GM18505 (cell line): ENCODE results near the gene KCNAB2.

Source experiments
- ATAC-seq: cut with Tn5 transposase; IDR thresholded peaks from one replicate; pipeline ENCODE4 v1.9.1; 2021; ENCODE audit not compliant: unreplicated experiment
- POLR2A ChIP-seq: IDR thresholded peaks from 4 replicates; pipeline ENCODE4 v1.6.1; 2011; ENCODE audit warnings: borderline replicate concordance; ENCODE audit not compliant: insufficient read depth, insufficient read length; ENCODE audit errors: extremely low read depth

Gene KCNAB2

DNA sequence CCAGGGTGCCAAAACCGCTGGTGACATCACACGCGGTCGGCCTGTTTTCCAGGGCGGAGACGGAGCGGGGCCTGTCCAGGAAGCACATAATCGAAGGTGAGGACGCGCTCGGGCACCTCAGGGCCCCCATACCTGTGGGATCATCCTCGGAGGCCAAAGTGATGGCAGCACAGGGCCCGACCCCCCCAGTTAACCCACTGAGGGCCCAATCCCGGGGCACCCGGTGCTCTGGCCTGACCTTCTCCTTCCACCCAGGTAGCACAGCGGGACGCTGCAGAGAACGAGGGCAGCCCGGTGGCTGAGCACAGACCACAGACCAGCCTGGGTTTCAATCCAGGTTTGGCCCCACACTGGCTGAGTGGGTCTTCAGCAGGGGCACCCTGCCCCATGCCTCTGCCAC, 43.3 kb downstream of the KCNAB2 start:
- TF ChIP-seq POLR2A: no peak
- ATAC-seq: no peak

DNA sequence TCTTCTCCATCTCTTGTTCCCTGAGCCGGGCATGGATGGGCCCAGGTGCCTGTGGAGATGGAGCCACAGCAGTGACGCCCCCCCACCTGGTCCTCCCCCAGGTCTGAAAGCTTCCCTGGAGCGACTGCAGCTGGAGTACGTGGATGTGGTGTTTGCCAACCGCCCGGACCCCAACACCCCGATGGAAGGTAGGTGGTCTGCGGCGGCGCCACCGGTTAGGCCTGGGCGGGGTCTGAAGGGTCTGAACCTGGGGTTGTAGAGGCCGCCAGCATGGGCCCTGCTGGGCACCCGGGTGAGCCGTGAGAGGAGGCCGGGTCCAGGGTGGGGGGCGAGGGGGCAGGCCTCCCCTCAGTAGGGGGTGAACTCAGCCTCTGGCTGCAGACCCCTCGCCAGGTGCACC, 44.6 kb downstream of the KCNAB2 start:
- ATAC-seq: no peak

DNA sequence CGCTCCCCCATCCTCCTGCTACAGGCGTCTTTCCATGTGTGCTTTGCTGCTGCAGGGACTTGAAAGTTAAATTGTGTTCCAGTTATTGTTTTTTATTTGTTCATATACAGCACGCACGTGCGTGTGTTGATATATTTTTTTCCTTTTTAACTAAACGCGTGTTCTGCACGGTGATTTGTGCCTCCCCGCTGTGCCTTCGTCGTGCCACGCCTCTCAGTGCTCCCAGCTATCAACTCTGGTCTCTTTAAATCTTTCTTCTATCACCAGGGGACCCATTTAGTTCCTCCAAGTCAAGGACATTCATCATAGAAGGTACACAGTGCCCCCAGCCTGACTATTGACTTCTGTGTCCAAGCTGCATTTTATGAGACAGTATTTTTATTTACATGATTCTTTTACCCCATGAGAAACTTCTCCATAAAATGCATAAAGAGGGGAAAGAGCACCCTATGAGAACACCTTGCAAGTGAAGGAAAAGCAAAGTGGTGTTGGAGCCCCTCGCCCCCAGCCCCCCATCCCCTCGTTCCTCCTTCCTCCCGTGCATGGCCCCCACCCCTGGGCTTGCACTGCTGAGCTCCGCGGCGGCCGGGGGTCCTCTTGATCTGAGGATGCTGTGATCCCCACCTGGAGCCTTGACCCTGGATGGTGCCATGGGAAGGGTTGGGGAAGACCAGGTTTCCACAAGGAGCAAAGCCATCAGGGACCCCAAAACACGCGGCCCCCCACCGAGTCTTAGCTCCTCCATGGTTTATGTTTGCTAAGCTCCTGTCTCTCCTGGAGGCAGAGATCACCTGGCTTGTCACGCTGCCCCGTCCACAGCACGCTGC, 45.5 kb downstream of the KCNAB2 start:
- ATAC-seq: no peak
- no peak for TF ChIP-seq POLR2A

More for the DNA sequence above, 44.6 kb downstream of the KCNAB2 start:
- no peak for TF ChIP-seq POLR2A

DNA sequence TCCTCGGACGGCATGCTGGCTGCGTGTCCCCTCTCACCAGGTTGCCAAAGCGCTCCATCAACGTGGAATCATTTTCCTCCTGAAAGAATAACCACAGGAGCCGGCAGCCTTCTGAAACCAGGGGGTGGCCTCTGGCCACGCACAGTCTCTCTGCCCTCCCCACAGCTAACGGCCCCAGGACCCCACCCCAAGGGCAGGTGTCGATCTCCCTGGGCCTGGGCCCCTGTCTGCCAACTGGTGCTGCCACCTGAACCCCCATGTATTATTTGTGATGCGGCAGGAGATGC, 46.1 kb downstream of the KCNAB2 start:
- TF ChIP-seq POLR2A: no peak
- no peak for ATAC-seq

DNA sequence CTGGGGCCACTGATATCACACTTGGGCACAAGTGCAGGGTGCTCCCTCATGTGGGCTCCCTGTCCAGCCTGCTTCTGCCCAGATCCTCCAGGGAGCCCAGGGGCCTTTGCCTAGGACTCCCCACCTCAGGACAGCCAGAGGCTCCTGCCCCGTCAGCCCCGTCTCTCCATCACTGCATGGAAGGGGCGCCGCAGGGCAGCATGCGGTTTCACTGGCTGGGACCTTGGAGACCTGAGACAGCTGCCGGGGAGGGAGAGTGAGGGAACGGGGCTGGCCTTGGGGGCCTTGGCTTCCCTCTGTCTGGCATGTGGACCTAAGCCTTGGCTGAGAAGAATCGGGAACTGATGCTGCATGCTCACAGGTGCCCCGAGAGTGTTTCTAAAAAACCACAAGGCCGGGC, 46.5 kb downstream of the KCNAB2 start:
- no peak for ATAC-seq
- no peak for TF ChIP-seq POLR2A

DNA sequence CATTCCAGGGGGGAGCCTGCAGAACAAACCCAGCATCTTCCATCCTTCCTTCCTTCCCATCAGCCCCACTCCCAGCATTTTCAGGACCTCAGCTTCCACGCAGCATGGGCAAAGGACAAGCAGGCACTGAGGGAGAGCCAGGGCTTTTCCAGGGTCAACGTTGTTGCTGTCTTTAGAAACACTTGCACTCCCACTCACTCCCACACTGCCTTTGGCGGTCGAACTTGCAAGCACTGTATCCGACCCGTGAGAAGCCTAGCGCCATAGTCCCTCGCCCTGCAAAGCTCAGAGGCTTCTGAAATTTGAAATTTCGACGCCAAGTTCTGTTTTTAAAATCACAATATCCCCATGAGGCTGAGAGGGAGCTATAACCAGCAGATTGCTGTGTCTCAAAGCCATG, 47.4 kb downstream of the KCNAB2 start:
- TF ChIP-seq POLR2A: no peak
- ATAC-seq: no peak

DNA sequence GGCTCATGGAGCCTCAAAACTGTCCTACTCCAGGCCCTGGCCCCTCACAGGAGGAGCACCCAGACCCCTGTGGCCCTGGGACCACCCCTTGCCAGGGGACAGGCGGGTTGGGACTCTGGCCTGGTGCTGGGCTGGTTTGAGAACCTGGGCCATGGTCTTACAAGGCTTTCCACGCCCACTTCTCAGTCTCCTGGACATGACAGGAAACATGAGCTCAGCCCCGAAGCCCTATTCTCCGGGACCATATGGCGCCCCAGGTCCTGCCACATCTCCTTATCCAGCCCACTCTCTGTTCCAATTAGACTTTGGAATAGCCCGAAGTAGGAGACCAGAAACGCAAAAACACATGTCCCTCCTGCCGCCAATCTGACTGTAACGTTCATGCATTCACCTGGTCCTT, 47.9 kb downstream of the KCNAB2 start:
- no peak for ATAC-seq
- TF ChIP-seq POLR2A: no peak

DNA sequence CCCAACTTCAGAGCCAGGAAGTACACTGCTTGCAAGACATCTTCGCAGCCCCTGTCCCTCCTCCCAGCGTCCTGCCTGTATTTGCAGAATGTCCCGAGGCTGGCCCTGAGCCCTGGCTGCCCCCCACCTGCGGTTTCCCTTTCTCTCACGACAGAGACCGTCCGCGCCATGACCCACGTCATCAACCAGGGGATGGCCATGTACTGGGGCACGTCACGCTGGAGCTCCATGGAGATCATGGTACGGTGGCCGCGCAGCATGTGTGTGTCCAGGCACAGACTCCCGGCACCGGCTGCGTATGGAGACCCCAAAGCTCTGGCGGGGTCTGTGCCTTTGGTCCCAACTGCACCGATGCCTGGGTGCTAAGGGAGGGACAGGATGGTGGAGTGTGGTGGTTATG, 48.6 kb downstream of the KCNAB2 start:
- TF ChIP-seq POLR2A: no peak
- no peak for ATAC-seq

DNA sequence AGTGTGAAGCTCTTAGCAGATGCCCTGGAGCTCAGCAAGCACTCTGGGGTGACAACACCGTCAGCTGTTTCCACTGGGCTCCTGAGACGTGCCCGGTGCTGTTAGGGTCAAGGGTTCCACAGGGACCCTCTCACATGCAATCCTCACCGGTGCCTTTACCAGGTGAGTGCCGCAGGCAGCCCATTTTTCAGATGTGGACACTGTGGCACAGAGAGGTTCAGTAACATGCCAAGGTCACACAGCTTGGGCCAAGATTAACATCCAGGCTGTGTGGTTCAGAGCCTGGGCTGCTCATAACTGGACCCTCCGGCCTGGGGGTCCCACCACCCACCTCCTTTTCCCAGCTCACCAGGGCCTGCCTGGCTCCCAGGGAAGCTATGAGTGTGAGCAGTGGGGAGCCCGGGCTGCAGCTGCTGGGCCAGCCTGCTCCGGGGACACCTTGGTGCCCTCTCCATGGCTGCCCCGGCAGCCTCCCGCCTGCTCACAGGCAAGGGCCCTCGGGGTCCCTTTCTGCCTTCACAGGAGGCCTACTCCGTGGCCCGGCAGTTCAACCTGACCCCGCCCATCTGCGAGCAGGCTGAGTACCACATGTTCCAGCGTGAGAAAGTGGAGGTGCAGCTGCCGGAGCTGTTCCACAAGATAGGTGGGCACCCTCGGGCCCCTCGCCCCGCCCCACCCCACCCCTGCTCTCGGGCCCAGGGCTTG, 49.3 kb downstream of the KCNAB2 start:
- TF ChIP-seq POLR2A: no peak
- ATAC-seq: no peak

DNA sequence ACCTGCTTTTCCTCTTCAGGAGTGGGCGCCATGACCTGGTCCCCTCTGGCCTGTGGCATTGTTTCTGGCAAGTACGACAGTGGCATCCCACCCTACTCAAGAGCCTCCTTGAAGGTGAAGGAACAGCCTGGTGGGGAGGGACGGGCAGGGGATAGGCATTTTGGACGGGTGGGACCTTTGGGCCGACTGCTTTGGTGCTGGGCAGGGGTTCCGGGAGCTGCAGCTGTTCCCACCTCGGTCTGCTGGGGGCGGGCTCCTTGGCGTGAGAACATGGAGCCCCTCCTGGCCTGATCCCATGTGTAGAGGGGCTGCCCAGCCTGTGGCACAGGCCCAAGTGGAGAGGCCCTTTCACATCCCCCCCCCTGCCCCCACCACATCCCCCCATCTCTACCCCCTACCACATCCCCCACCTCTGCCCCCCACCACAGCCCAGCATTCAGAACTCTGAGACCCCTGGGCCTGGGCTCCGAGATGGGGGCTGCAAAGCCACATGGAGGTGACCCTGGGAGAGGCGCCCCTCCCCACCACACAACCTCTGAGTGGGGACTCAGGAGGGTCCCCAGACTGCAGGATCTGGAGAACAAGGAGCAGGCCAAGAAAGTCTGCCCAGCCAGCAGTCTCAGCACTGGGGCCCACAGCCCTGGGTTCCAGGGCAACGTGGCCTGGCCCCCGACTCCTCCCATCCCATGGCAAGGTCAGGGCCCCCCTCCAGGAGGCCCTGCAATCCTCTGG, 50.0 kb downstream of the KCNAB2 start:
- no peak for TF ChIP-seq POLR2A
- ATAC-seq: no peak

DNA sequence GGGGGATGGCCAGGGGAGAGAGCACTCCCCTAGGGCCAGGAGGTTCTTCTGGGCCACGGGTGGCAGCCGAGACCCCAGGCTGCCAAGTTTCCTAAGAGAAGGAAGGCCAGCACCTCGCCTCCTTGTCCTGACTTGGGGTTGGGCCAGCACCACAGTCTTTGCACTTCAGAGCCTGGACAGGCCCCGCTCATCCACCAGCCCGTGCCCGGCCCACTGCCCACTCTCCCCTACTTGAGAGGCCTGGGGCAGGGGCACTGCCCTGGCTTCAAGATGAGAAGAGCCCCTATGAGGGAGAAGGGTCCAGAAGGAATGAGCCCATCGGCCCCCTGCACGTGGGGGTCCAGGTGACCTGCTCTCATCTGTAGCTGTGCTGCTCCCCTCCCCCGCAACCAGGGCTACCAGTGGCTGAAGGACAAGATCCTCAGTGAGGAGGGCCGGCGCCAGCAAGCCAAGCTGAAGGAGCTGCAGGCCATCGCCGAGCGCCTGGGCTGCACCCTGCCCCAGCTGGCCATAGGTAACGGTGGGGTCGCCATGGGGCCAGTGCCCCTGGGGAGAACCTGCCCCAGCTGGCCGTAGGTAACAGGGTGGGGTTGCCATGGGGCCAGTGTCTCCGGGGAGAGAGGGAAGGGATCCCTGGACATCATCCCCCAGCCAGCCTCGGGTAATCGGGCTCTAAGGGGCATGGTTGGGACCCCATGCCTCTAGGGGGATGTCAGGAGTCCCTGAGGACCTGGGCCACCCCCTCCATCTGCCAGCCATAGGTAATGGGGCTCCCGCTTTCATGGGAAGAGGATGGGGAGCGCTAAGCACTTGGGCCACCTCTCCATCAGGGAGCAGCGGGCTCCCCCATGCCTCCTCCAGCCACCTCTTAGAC, 50.8 kb downstream of the KCNAB2 start:
- no peak for ATAC-seq
- no peak for TF ChIP-seq POLR2A

DNA sequence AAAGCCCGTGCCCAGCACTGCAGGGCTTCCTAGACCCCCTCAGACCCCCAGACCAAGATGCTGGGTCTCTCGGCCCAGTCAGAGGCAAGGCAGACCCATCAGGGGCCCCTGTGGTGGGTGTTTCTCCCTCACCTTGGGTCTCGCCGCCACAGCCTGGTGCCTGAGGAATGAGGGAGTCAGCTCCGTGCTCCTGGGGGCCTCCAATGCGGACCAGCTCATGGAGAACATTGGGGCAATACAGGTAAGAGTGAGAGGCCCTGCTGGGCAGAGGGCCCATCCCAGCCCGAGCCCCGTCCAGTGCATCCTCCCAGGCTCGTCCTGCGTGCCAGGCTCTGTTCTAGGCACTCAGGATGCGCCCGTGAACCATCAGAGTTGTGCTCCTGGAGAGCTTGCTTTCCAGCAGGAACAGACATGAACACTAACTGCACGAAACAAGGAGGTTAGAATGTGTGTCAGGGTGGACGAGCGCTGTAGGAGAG, 51.5 kb downstream of the KCNAB2 start:
- no peak for TF ChIP-seq POLR2A
- no peak for ATAC-seq

DNA sequence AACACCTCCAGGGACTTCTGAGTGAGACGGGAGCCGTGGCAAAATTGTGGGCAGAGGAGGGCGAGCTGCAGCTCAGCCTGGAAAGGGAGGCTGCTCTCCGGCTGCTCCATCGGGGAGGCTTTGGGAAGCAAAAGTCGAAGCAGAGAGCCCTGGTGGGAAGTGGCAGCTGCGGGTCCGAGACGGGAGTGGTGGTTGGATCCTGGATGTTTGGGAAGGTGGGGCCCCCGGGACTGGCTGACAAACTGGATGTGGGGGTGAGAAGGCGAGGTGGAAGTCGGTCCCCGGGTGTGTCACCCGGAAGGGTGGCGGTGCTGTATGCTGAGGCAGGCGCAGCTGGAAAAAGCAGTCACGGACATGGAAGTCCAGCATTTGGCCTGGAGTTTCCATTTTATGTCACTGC, 52.1 kb downstream of the KCNAB2 start:
- no peak for ATAC-seq
- TF ChIP-seq POLR2A: no peak

DNA sequence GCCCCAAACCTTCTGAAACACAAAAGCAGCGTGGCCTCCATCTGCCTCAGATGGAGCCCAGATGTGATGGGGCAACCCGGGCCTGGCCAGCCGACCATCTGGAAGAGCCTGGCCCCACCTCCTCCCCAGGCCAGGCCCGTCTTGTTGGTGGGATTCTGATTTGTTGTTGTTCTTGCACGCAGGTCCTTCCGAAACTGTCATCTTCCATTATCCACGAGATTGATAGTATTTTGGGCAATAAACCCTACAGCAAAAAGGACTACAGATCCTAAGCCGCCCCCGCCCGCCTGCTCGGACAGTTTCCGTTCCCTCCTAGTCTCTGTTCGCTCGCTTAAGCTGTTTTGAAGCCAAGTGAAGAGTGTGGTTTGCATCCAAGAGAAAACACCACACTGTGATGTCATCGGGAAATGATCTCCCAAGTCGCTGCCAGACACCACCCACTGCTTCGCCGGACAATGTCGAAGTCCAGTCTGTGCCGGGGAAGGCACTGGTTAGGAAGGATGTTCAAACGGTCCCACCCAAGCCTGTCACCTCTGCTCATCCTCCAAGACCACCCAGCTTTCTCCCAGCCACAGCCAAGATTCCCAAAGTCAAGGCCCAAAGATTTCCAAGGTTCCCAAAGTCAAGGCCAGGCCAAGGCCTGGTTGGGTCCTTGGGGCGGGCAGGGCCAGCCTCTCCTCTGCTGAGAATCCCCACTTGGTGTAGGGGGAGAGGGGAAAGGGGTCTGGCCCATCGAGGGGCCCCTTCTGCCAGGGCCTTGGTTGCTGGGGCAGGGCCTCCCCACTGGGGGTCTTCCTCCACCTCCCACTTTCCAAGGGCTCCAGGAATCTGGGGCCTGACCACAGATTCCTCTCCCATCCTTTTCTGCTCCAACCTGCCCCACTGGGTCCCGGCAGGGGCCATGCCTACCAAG, 52.9 kb downstream of the KCNAB2 start:
- TF ChIP-seq POLR2A: no peak
- ATAC-seq: no peak
